B cell (primary cell): Measurements from ENCODE around the gene SEMA4C.

Experiments
- CTCF ChIP-seq: fragments of 200-600 bp; IDR thresholded peaks from one replicate; pipeline ENCODE4 v1.8.0; 2022; ENCODE audit warnings: antibody characterized with exemption, mild to moderate bottlenecking
- EZH2 ChIP-seq: IDR thresholded peaks from 2 replicates; pipeline ENCODE4 v1.6.1; 2012; ENCODE audit warnings: borderline replicate concordance, low read depth, mild to moderate bottlenecking, moderate library complexity, low read length; ENCODE audit not compliant: insufficient read depth, poor library complexity, severe bottlenecking

- TF ChIP-seq CTCF (no peak), EZH2 (no peak)
Measured at GRCh38 chr2:96821113-96821675, 48.7 kb downstream of the SEMA4C start.
